Gastrocnemius medialis (tissue), 4 donors: ENCODE results near the gene PERM1.

Source experiments
- POLR2A ChIP-seq, 2 donors: fragments of 450-650 bp; IDR thresholded peaks; one replicate each; pipeline ENCODE4 v1.6.1; 2017; ENCODE audit warnings: antibody characterized with exemption in 2 of 2, mild to moderate bottlenecking in 2 of 2, moderate library complexity in 2 of 2
- TF ChIP-seq, protein P1 (sequence below), 5 experiments: fragments of 450-650 bp in 3 of 5; fragments of 200-600 bp in 2 of 5; sonication (generic) in 2 of 5; IDR thresholded peaks in 4 of 5; conservative IDR thresholded peaks in 1 of 5; 1 replicate in 4 of 5; 2 replicates in 1 of 5; pipeline ENCODE4 v1.5.1; 2016 to 2019; ENCODE audit warnings: antibody characterized with exemption in 5 of 5, mild to moderate bottlenecking in 3 of 5, moderate library complexity in 3 of 5

DNA sequence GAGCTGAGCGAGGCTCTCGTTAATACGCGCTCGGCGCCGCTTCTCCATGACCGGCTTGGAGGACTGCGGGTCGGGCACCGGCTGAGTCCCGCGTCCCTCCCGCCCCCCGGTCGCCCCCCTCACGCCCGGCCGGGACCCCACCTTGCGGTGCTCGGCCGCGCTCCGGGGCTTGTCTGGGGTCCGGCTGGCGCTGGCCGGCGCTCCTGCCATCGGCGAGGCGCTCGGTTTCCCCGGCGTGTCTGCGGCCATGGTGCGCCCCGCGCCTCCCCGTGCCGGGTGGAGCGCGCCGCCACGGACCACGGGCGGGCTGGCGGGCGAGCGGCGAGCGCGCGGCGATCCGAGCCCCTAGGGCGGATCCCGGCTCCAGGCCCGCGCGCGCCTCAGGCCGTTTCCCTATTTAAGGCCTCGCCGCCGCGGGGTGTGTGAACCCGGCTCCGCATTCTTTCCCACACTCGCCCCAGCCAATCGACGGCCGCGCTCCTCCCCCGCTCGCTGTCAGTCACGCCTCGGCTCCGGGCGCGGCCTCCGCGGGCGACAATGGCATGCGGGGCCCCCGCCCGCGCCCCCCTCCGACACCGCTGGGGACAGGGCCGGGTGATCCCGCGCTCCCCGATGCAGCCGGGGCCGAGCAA, 17.9 kb upstream of the PERM1 start, which contains the start of gene HES4:
- TF ChIP-seq, protein P1, sequence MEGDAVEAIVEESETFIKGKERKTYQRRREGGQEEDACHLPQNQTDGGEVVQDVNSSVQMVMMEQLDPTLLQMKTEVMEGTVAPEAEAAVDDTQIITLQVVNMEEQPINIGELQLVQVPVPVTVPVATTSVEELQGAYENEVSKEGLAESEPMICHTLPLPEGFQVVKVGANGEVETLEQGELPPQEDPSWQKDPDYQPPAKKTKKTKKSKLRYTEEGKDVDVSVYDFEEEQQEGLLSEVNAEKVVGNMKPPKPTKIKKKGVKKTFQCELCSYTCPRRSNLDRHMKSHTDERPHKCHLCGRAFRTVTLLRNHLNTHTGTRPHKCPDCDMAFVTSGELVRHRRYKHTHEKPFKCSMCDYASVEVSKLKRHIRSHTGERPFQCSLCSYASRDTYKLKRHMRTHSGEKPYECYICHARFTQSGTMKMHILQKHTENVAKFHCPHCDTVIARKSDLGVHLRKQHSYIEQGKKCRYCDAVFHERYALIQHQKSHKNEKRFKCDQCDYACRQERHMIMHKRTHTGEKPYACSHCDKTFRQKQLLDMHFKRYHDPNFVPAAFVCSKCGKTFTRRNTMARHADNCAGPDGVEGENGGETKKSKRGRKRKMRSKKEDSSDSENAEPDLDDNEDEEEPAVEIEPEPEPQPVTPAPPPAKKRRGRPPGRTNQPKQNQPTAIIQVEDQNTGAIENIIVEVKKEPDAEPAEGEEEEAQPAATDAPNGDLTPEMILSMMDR (IDR thresholded peaks at IDR 0.05 in 4 of 5, conservative IDR thresholded peaks at IDR 0.05 in 1 of 5): no peak
- TF ChIP-seq POLR2A (IDR thresholded peaks at IDR 0.05): peak; percentile 85 to 93
